Omental fat pad (tissue), 4 donors: ENCODE measurements around the gene JAZF1. TPM values are rescaled to one million over a fixed set of nuclear protein-coding genes. Genes with fewer than 3 reads are reported as not detected.

Source experiments
- ATAC-seq: fragments of 150-250 bp; one replicate; pipeline ENCODE4 v1.9.1; 2016; ENCODE audit warnings: mild to moderate bottlenecking, moderate library complexity; ENCODE audit not compliant: low FRiP score
- DNase-seq: peaks from one replicate; pipeline ENCODE4 v3.0.0-alpha.2; 2019; ENCODE audit warnings: low spot score
- total RNA-seq, 4 donors: library from RNA; depleted of rRNA; stranded (reverse); fragments of >200 nt; gene quantifications; one replicate each; pipeline ENCODE4 v1.1.0, GENCODE V29; 2016
- TF ChIP-seq, protein P1 (sequence below), 3 donors: fragments of 450-650 bp; IDR thresholded peaks; one replicate each; pipeline ENCODE4 v1.5.1; 2016 to 2017; ENCODE audit warnings: antibody characterized with exemption in 3 of 3, mild to moderate bottlenecking in 3 of 3, moderate library complexity in 2 of 3

The JAZF1 gene
- total RNA-seq, 4 donors from 2014 or later, result 12.1 to 15.3 (median 12.8) TPM

DNA sequence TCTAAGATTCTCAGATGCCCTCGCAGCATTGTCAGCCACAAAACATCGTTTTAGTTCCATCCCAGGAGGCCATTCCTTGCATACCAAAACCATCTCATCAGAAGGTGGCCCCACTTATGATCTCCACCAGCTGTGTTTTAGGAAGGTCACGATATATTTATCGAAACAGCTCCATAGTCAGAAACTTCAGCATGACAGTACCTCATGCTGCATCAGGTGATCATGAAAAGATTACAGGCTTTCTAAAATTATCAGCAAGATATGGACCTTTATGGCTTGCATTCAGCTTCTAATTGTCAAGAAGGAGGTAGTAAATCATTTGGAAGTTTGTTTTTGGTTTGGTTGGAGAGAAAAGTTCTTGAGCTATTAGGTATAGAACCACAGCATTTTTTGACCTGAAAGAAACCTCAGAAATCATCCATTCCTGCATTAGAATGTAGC is 20.0 kb downstream of the JAZF1 start:
- DNase-seq (no peak), ATAC-seq (no peak)
- TF ChIP-seq, protein P1, sequence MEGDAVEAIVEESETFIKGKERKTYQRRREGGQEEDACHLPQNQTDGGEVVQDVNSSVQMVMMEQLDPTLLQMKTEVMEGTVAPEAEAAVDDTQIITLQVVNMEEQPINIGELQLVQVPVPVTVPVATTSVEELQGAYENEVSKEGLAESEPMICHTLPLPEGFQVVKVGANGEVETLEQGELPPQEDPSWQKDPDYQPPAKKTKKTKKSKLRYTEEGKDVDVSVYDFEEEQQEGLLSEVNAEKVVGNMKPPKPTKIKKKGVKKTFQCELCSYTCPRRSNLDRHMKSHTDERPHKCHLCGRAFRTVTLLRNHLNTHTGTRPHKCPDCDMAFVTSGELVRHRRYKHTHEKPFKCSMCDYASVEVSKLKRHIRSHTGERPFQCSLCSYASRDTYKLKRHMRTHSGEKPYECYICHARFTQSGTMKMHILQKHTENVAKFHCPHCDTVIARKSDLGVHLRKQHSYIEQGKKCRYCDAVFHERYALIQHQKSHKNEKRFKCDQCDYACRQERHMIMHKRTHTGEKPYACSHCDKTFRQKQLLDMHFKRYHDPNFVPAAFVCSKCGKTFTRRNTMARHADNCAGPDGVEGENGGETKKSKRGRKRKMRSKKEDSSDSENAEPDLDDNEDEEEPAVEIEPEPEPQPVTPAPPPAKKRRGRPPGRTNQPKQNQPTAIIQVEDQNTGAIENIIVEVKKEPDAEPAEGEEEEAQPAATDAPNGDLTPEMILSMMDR (IDR thresholded peaks at IDR 0.05), result no peak

DNA sequence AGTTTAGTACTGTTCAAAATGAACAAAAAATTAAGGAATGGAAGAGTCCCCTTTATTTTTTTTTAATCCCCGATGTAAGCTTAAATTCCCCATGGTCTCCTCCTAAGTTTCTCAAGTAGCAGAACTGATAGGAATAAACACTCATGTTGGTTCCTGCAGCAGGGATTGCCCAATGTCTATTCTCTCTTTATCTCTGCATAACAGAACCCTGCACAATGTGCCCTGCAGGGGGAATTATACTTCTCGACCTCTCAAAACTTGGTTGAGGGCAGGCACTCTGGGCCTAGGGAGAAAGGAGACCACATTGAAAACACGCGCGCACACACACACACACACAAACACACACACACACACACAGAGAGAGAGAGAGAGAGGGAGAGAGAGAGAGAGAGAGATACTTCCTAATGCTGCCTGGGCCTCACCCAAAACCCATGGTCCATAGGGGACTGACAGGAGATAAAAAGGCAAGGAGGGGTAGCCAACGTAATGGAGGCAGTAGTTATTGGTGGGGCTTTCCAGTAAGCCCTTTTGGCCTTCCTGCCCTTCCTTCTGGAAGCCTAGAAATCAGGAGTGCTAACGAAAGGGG is 22.7 kb downstream of the JAZF1 start:
- no peak for DNase-seq
- TF ChIP-seq, protein P1 (IDR thresholded peaks at IDR 0.05), result no peak
- ATAC-seq, result no peak

DNA sequence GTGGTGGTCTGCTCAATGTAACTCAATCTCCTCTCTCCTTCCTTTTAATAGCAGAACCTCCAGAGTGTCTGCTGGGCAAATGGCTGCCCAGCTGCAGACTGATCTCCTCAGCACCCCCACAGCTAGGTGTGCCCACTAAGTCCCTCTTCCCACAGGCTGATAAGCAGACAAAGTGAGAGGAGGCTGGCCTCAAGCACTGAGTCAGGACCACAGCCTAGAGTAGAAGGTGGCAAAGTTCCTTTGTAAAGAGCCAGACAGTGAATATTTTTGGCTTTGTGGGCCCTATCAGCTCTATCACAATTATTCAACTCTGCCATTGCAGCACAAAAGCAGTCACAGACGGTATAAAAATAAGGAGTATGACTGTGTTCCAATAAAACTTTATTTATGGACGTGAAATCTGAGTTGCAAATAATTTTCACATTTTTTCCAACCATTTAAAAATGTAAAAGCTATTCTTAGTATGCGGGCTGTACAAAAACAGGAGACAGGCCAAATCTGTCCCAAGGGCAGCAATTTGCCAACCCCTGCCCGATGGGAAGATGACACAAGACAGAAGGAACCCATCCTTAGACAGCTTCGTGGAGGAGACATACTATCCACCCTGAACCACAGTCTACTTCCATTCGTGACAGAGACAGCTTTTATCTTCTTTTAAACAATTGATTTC is 23.4 kb downstream of the JAZF1 start:
- TF ChIP-seq, protein P1 (IDR thresholded peaks at IDR 0.05), result no peak
- DNase-seq, result no peak
- ATAC-seq, result no peak

DNA sequence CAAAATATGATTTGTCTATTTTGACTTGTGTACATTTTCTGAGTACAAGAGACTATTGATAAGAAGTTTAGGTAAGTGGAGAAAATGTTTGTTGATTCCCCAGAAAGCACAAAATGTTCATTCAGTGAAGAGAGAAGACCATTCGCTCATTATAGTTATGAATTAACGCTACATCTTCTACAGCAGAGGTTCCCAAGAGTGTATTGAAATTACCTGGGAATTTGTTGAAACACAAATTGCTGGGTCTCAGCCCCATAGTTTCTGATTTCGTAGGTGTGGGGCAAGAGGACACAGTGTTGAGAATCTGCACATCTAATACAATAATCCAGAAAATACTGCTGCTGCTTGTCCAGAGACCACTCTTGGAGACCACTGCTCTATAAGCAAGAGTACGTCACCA is 24.2 kb downstream of the JAZF1 start:
- TF ChIP-seq, protein P1 (IDR thresholded peaks at IDR 0.05), result no peak
- DNase-seq (no peak), ATAC-seq (no peak)

DNA sequence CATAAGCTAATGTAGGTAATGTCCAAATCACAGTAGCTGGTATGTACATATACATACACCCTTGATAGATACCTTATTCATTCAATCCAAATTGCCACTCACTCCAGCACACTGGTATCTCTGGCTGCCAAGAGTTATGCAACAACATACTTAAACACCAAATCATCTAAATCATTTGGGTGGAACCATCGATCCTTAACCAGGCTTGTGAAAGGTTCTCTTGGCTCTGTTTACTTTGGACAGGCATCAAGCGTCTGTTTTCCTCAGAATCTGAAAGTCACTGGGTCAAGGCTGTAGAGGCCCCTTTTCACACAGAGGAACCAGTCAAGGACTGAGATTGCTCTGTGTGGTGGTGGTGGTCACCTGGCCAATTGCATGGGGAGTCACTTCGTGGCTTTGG is 24.6 kb downstream of the JAZF1 start:
- ATAC-seq, result peak; percentile 60
- TF ChIP-seq, protein P1 (IDR thresholded peaks at IDR 0.05), result no peak
- DNase-seq, result no peak

DNA sequence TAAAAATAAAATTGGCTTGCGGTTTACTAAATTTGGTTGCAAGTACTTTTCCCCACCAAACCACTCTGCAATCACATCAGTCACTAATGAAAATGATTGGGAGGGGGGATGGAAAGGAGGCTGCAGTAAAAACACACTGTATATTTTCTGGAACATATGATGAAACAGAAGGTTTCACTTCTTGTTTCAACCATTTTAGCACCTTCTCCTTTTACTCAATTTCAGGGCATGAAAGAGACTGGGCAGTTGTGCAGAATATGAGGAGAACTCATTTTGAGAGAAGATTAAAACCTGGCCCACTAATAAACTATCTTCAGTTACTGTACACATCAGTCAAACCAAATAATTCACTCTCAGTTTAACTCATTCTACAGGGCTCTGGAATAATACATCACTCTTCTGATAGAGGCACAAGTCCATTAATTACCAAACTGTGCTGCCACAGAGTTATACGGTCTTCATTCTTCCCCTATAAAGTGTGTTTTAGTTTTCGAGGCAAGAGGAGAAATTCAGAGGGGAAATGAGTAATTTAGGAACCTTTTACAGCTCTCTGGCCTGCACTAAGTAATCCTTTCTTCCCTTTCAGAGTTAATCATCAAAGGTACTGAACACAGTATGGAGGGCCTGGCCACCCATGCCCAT is 25.5 kb downstream of the JAZF1 start:
- ATAC-seq (no peak), DNase-seq (no peak)
- TF ChIP-seq, protein P1 (IDR thresholded peaks at IDR 0.05), result no peak
